Measurements from ENCODE around the gene KRT27. TPM values are rescaled to one million over a fixed set of nuclear protein-coding genes. Genes with fewer than 3 reads are reported as not detected.

The KRT27 gene
- total RNA-seq, 4 donors from 2014 or later: not detected

DNA sequence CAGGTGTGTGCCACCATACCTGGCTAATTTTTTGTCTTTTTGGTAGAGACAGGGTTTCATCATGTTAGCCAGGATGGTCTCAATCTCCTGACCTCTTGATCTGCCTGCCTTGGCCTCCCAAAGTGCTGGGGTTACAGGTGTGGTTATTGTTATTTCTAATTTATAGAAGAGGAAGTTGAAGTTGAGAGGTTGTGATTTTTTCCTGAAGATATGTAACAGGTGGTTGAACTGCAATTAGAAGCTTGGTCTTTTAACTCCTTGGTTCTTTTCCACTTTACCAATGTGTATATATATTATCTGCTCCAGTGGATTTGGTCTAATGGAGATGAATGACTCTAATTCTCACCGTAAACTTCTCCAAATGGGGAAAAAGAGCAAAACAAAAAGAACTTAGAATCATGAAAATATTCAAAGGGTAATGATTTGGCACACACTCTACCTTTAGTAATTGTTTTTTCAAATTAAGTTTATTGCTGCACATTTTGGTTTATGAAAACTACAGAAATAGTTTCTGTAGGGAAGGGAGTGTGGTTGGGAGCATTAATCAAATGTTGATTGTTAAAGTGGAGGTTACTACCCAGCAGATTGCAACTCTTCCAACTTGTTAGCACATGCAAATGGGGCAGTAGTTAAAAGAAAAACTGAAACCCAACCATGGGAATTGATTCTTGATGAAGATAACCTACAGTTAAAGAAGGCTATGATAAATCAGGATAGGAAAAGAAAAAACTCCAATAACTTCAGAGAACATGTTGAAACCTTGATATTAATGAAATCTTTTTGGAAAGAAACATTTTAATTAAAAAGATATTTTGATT, 41.9 kb upstream of the KRT27 start:
- Histone ChIP-seq H3K36me3 (no peaks in the 10 kb centered on the region), H3K4me3 (no peak overlapping the region), H3K27ac (no peak overlapping the region), H3K4me1 (no peaks in the 10 kb centered on the region), H3K27me3 (no peaks in the 10 kb centered on the region), H3K9me3 (no peaks in the 10 kb centered on the region)
- TF ChIP-seq, protein P1, sequence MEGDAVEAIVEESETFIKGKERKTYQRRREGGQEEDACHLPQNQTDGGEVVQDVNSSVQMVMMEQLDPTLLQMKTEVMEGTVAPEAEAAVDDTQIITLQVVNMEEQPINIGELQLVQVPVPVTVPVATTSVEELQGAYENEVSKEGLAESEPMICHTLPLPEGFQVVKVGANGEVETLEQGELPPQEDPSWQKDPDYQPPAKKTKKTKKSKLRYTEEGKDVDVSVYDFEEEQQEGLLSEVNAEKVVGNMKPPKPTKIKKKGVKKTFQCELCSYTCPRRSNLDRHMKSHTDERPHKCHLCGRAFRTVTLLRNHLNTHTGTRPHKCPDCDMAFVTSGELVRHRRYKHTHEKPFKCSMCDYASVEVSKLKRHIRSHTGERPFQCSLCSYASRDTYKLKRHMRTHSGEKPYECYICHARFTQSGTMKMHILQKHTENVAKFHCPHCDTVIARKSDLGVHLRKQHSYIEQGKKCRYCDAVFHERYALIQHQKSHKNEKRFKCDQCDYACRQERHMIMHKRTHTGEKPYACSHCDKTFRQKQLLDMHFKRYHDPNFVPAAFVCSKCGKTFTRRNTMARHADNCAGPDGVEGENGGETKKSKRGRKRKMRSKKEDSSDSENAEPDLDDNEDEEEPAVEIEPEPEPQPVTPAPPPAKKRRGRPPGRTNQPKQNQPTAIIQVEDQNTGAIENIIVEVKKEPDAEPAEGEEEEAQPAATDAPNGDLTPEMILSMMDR (IDR thresholded peaks at IDR 0.05): no peak
- TF ChIP-seq POLR2A (IDR thresholded peaks at IDR 0.05): no peak
- DNase-seq: no peak
- intact Hi-C loops (cut with DNase I; ENCODE audit: low total_unique reads): no loop called here

DNA sequence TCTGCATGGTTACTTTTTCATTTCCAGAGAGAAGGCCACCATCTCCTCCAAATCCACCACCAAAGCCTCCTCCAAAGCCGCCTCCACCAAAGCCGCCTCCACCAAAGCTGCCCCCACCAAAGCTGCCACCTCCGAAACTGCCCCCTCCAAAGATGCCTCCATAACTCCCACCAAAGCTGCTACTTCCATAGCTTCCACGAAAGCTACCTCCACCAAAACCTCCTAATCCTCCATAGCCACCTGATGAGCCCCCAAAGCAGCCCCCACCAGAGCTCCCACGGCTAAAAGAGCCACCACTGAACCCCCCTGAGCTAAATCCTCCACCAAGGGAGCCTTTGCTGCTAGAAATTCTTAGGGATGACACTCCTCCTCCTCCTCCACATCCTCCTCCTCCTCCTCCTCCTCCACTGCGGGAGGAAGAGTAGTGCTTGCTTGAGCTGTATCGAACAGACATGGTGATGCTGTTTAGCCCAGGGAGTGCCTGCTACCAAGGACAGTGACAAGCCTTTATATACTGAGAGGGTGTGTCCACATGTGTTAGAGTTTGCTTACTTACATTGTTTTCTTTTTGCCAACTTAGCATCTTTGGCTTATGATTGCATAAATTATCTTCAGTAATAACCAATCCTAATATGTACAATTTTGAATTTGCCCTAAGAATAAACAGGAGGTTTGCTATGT, 39.9 kb upstream of the KRT27 start, which contains the start of gene KRT10:
Gene KRT10 (minus strand): TSS at position 483 of the 681 bp plus-strand sequence. CDS start 29 bp downstream, at position 454.
- no peak within 1 kb of the TSS for H3K27ac ChIP-seq
- H3K27me3 ChIP-seq: no peaks in the 10 kb centered on the region

DNA sequence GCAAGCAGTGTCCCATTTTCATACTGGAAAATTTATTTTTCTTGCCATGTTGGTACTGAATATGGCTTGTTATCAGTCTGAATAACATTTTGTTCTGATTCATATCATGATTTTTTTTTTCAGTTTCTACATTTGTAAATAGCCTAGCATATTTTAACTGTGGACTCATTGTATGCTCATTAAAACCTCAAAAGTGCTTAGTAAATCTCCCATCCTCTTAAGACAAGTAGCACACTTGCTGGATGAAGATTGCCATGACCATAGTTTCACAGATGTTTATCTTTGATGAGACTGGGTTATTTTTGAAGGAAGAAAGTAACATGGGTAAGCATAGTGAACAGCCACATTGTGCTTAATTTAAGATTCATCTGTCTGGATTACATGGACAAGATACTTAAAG, 39.2 kb upstream of the KRT27 start:
- no peaks in the 10 kb centered on the region for H3K27me3 ChIP-seq
- TF ChIP-seq POLR2A (IDR thresholded peaks at IDR 0.05): no peak
- TF ChIP-seq, protein P1 (IDR thresholded peaks at IDR 0.05): no peak
- DNase-seq: no peak
- intact Hi-C loops (cut with DNase I; ENCODE audit: low total_unique reads): no loop called here
- H3K36me3 ChIP-seq: no peaks in the 10 kb centered on the region
- peak overlapping the region in 1 of 2 donors; percentile 5 for H3K27ac ChIP-seq
- no peaks in the 10 kb centered on the region for H3K9me3 ChIP-seq
- no peak overlapping the region for H3K4me3 ChIP-seq
- H3K4me1 ChIP-seq: peaks cover 0 to 6% of the 10 kb centered on the region in 2 donors

More for the DNA sequence above, 39.9 kb upstream of the KRT27 start, which contains the start of gene KRT10:
- no peaks in the 10 kb centered on the region for H3K36me3 ChIP-seq
- no peak within 1 kb of the TSS for H3K4me3 ChIP-seq
- H3K9me3 ChIP-seq: no peaks in the 10 kb centered on the region
- peaks cover 0 to 6% of the 10 kb centered on the region in 2 donors for H3K4me1 ChIP-seq
- DNase-seq: no peak
- no peak for TF ChIP-seq POLR2A (IDR thresholded peaks at IDR 0.05)
- TF ChIP-seq, protein P1 (IDR thresholded peaks at IDR 0.05): no peak
- intact Hi-C loops (cut with DNase I; ENCODE audit: low total_unique reads): no loop called here

DNA sequence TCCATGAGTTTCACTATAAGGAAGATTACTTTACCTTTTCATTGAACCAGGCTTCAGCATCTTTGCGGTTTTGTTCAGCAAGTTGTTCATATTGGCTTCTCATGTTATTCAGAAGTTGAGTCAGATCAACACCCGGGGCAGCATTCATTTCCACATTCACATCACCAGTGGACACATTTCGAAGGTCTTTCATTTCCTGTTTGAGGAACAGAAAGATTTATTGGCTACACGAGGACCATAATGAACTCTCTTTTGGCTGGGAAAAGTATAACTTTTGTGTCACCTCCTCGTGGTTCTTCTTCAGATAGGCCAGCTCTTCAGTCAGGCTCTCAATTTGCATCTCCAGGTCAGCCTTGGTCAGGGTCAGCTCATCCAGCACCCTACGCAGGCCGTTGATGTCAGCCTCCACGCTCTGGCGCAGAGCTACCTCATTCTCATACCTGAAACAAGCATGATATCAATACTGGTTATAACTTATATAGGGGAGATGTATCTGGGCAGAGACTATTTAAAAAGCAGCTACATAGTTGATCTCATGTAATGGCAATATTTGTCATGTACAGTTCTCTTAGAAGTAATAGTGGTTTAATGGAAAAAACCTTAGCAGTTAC, 38.0 kb upstream of the KRT27 start:
- TF ChIP-seq POLR2A (IDR thresholded peaks at IDR 0.05): no peak
- TF ChIP-seq, protein P1 (IDR thresholded peaks at IDR 0.05): no peak
- Histone ChIP-seq H3K4me1 (peaks cover 0 to 6% of the 10 kb centered on the region in 2 donors), H3K27ac (peak overlapping the region in 1 of 2 donors; percentile 5), H3K4me3 (no peak overlapping the region), H3K9me3 (no peaks in the 10 kb centered on the region), H3K36me3 (no peaks in the 10 kb centered on the region), H3K27me3 (no peaks in the 10 kb centered on the region)
- intact Hi-C loops (cut with DNase I; ENCODE audit: low total_unique reads): no loop called here
- DNase-seq: no peak
